Camera-type eye (tissue), 1 donor: ENCODE measurements around the gene SIRPG. TPM values are rescaled to one million over a fixed set of nuclear protein-coding genes. Genes with fewer than 3 reads are reported as not detected.

Experiments used
- total RNA-seq: library from RNA; depleted of rRNA; stranded (reverse); fragments of >200 nt; gene quantifications from one replicate; pipeline ENCODE4 v1.2.3, GENCODE V29; 2014

Gene SIRPG
- not detected for total RNA-seq

GRCh38 chr20:1657556-1658334 is at the start of gene SIRPG:
Gene SIRPG, minus strand, starts transcription at chr20:1657779. Its CDS starts 65 bp downstream, at chr20:1657714.

DNA sequence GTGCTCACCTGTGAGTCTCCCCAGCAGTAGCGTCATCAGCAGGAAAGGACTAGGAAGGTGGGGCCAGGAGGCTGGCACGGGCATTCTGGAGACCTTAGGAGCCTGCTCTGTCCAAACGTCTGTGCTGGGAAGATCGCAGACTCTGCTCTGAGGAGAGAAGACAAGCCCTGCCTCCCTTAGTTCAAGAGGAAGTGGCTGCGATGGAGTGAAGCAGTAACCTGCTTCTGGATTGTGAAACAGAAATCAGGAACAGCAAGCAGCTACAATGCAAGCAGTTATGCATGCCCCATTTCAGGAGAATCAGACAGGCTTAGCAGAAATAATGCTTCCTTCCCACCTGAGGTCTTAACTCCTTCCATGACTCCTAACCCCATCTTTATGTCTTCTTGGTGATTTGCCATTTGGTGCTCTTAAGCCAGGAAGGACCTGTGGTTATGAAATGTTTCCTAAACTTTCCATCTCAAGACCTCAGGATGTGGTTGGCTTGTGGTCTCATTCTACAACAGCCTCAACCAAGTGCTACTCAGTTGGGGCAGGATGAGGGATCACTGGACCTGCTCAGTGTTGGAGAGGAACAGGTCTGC is 37.6 kb downstream of the SIRPG start, which contains the start of gene SIRPB1:
Gene SIRPB1, minus strand, starts transcription at position 149 of the 584 bp plus-strand sequence. Its CDS starts 65 bp downstream, at position 84.

Other genes starting within 250 kb of the SIRPG start
- 48.7 TPM for gene NSFL1C, start 190.9 kb downstream of the SIRPG start, total RNA-seq
- gene SIRPB2, start 166.4 kb downstream of the SIRPG start, total RNA-seq: 1.2 TPM
- not detected for gene SIRPD, start 100.1 kb downstream of the SIRPG start, total RNA-seq
- not detected for gene SIRPB1, start 37.8 kb downstream of the SIRPG start, total RNA-seq
- gene SIRPA, start 237.6 kb upstream of the SIRPG start, total RNA-seq: 22.3 TPM